Gastrocnemius medialis (tissue), 4 donors: ENCODE data around the gene GNB1L. TPM values are rescaled to one million over a fixed set of nuclear protein-coding genes. Genes with fewer than 3 reads are reported as not detected.

Experiments used
- ATAC-seq, 2 donors: fragments of 150-250 bp; one replicate each; pipeline ENCODE4 v1.9.1; 2016
- DNase-seq, 2 donors: peaks; one replicate each; pipeline ENCODE4 v3.0.0-alpha.2; 2019
- H3K27ac ChIP-seq, 4 donors: fragments of 200-600 bp; sonication (generic); 1 replicate in 1 of 4; 2 replicates in 3 of 4; pipeline ENCODE4 v1.5.1; 2016 to 2018; ENCODE audit warnings: mild to moderate bottlenecking in 2 of 4, moderate library complexity in 1 of 4
- H3K27me3 ChIP-seq, 3 donors: fragments of 200-600 bp; sonication (generic) in 2 of 3; 1 replicate in 1 of 3; 2 replicates in 2 of 3; pipeline versions ENCODE4 v1.5.1 to v1.6.0; 2016 to 2019; ENCODE audit warnings: mild to moderate bottlenecking in 1 of 3, moderate library complexity in 1 of 3
- H3K36me3 ChIP-seq, 2 donors: fragments of 200-600 bp; sonication (generic) in 1 of 2; one replicate each; pipeline ENCODE4 v1.5.1; 2017 to 2018
- H3K4me1 ChIP-seq, 2 donors: fragments of 200-600 bp; sonication (generic) in 1 of 2; one replicate each; pipeline ENCODE4 v1.5.1; 2016 to 2017; ENCODE audit warnings: mild to moderate bottlenecking in 2 of 2
- H3K4me3 ChIP-seq, 4 donors: fragments of 200-600 bp; sonication (generic) in 3 of 4; 1 replicate in 1 of 4; 2 replicates in 3 of 4; pipeline ENCODE4 v1.5.1; 2016 to 2019; ENCODE audit warnings: mild to moderate bottlenecking in 2 of 4
- H3K9me3 ChIP-seq, 3 donors: fragments of 200-600 bp; sonication (generic) in 2 of 3; 1 replicate in 1 of 3; 2 replicates in 2 of 3; pipeline ENCODE4 v1.5.1; 2016 to 2019
- CTCF ChIP-seq, 5 experiments: fragments of 450-650 bp in 3 of 5; fragments of 200-600 bp in 2 of 5; sonication (generic) in 2 of 5; IDR thresholded peaks in 4 of 5; conservative IDR thresholded peaks in 1 of 5; 1 replicate in 4 of 5; 2 replicates in 1 of 5; pipeline ENCODE4 v1.5.1; 2016 to 2019; ENCODE audit warnings: antibody characterized with exemption in 5 of 5, mild to moderate bottlenecking in 3 of 5, moderate library complexity in 3 of 5
- POLR2A ChIP-seq, 2 donors: fragments of 450-650 bp; IDR thresholded peaks; one replicate each; pipeline ENCODE4 v1.6.1; 2017; ENCODE audit warnings: antibody characterized with exemption in 2 of 2, mild to moderate bottlenecking in 2 of 2, moderate library complexity in 2 of 2
- in situ Hi-C, 4 donors: fragments of 200-750 bp; cut with MboI; loops; one replicate each; pipeline versions ENCODE4 v1.15.0 to v1.8.0; 2017; ENCODE audit warnings: low sequenced_read_pairs in 4 of 4
- intact Hi-C: fragments of 100-400 bp; cut with DNase I; formaldehyde crosslinking; loops from one replicate; pipeline ENCODE4 v1.15.1; 2023; ENCODE audit warnings: low total_unique reads
- total RNA-seq, 4 donors: library from RNA; depleted of rRNA; stranded (reverse); fragments of >200 nt; gene quantifications; one replicate each; pipeline versions ENCODE4 v1.1.0 to v1.2.3, GENCODE V29; 2016

The GNB1L gene
- total RNA-seq, 4 donors from 2014 or later, result 4.4 to 9.6 (median 6.7) TPM

- no peaks in the 10 kb centered on the region for H3K9me3 ChIP-seq
- DNase-seq, result peak; percentile 23 to 65
- H3K4me1 ChIP-seq, result peaks cover 0 to 4% of the 10 kb centered on the region in 2 donors
- peak overlapping the region; percentile 46 to 60 (median 48) for H3K4me3 ChIP-seq
- no peaks in the 10 kb centered on the region for H3K36me3 ChIP-seq
- ATAC-seq, result peak; percentile 79 to 81
- intact Hi-C loops, result loop anchor here (1.0 kb wide), 1 partner anchor 36 kb away; no protein-coding TSS in a partner anchor
- no peak overlapping the region for H3K27ac ChIP-seq
- in situ Hi-C loops, result loop anchor here in 1 of 4 donors (5.0 kb wide), 1 partner anchor 34 kb away; no protein-coding TSS in a partner anchor
- peaks cover 4 to 32% (median 22%) of the 10 kb centered on the region in 3 donors for H3K27me3 ChIP-seq
- TF ChIP-seq POLR2A (IDR thresholded peaks at IDR 0.05) (no peak), CTCF (IDR thresholded peaks at IDR 0.05 in 4 of 5, conservative IDR thresholded peaks at IDR 0.05 in 1 of 5) (peak in 4 of 5 experiments; percentile 42 to 55 (median 48))
These were observed 87.9 kb downstream of the GNB1L start for GRCh38 chr22:19766511-19767426.

GRCh38 chr22:19766240-19766510, 88.5 kb downstream of the GNB1L start:
- TF ChIP-seq CTCF (IDR thresholded peaks at IDR 0.05 in 4 of 5, conservative IDR thresholded peaks at IDR 0.05 in 1 of 5) (no peak), POLR2A (IDR thresholded peaks at IDR 0.05) (no peak)
- Histone ChIP-seq H3K9me3 (no peaks in the 10 kb centered on the region), H3K27ac (no peak overlapping the region), H3K27me3 (peaks cover 6 to 38% (median 22%) of the 10 kb centered on the region in 3 donors), H3K4me3 (peak overlapping the region in 2 of 4 donors; percentile 48 to 49), H3K4me1 (peaks cover 0 to 4% of the 10 kb centered on the region in 2 donors), H3K36me3 (no peaks in the 10 kb centered on the region)
- intact Hi-C loops, result no loop called here
- in situ Hi-C loops, result loop anchor here in 1 of 4 donors (5.0 kb wide), 1 partner anchor 34 kb away; no protein-coding TSS in a partner anchor
- ATAC-seq (no peak), DNase-seq (no peak)

GRCh38 chr22:19765477-19766239, 89.0 kb downstream of the GNB1L start:
- Histone ChIP-seq H3K9me3 (no peaks in the 10 kb centered on the region), H3K4me3 (no peak overlapping the region), H3K27ac (no peak overlapping the region), H3K4me1 (peaks cover 0 to 4% of the 10 kb centered on the region in 2 donors), H3K27me3 (peaks cover 6 to 39% (median 22%) of the 10 kb centered on the region in 3 donors), H3K36me3 (no peaks in the 10 kb centered on the region)
- no peak for DNase-seq
- ATAC-seq, result no peak
- TF ChIP-seq CTCF (IDR thresholded peaks at IDR 0.05 in 4 of 5, conservative IDR thresholded peaks at IDR 0.05 in 1 of 5) (no peak), POLR2A (IDR thresholded peaks at IDR 0.05) (no peak)
- intact Hi-C loops (no loop called here), in situ Hi-C loops (loop anchor here in 1 of 4 donors (5.0 kb wide), 1 partner anchor 33 kb away; no protein-coding TSS in a partner anchor)

GRCh38 chr22:19764636-19765476, 89.8 kb downstream of the GNB1L start:
- DNase-seq (no peak), ATAC-seq (no peak)
- Histone ChIP-seq H3K4me1 (peaks cover 0 to 8% of the 10 kb centered on the region in 2 donors), H3K4me3 (no peak overlapping the region), H3K9me3 (no peaks in the 10 kb centered on the region), H3K27me3 (peaks cover 7 to 41% (median 17%) of the 10 kb centered on the region in 3 donors), H3K36me3 (no peaks in the 10 kb centered on the region), H3K27ac (no peak overlapping the region)
- in situ Hi-C loops, result loop anchor here in 1 of 4 donors (5.0 kb wide), 1 partner anchor 33 kb away; no protein-coding TSS in a partner anchor
- TF ChIP-seq POLR2A (IDR thresholded peaks at IDR 0.05) (no peak), CTCF (IDR thresholded peaks at IDR 0.05 in 4 of 5, conservative IDR thresholded peaks at IDR 0.05 in 1 of 5) (no peak)
- intact Hi-C loops, result no loop called here
